Left hindlimb (tissue), 1 donor: ENCODE data around the gene ZNF804B.

Experiments
- DNase-seq: peaks from one replicate; pipeline ENCODE4 v3.0.0-alpha.2; 2018

ZNF804B gene

GRCh38 chr7:89316584-89317251 lies 557.2 kb downstream of the ZNF804B start:
- no peak for DNase-seq

- DNase-seq = no peak
These were observed 572.5 kb downstream of the ZNF804B start for GRCh38 chr7:89332026-89332425.

DNA sequence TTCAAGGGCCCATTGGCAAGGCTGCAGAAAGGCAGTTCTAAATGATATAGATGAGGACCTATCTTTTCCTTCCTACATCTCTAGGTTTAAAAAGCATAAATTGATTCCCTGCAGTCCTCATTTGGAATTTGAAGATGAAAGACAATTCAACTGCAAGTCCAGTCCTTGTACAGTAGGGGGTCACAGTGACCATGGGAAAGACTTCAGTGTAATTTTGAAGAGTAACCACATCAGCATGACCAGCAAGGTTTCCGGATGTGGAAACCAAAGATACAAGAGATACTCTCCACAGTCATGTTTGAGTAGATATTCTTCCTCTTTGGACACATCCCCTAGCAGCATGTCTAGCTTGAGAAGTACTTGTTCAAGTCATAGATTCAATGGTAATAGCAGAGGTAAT lies 575.3 kb downstream of the ZNF804B start:
- no peak for DNase-seq

GRCh38 chr7:89335490-89335889 lies 576.0 kb downstream of the ZNF804B start:
- no peak for DNase-seq

- DNase-seq = no peak
These were observed 576.6 kb downstream of the ZNF804B start for GRCh38 chr7:89336121-89336520.

DNA sequence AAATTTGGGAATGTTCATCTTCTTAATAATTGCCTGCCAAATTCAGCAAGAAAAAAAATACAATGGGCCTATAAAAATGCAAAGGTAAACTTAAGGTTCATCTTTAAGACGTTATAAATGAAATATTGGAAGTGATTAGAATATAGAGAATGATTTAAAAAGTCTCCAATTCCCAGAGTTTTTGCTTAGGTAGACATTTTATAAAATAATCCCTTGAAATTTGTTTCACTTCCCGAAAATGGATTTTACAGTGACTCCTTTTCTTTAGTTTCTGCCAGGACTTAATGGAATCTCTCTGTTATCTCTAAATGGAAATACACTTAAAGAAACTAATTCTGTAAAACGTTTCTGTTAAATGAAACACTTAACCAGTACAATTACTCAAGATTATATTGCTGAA lies 580.2 kb downstream of the ZNF804B start:
- no peak for DNase-seq

GRCh38 chr7:89357121-89357520 lies 597.6 kb downstream of the ZNF804B start:
- no peak for DNase-seq

GRCh38 chr7:89377219-89377618 lies 617.7 kb downstream of the ZNF804B start:
- no peak for DNase-seq

GRCh38 chr7:89385411-89385810 lies 625.9 kb downstream of the ZNF804B start:
- no peak for DNase-seq
